HG03558 (cell line): ENCODE data around the gene CWF19L2.
"Not testable (repeated sequence)": the region's sequence is repeated elsewhere in the genome, so short reads cannot be mapped to it uniquely, and the experiment has no call there.

Source experiments
- ATAC-seq: cut with Tn5 transposase; IDR thresholded peaks from one replicate; pipeline ENCODE4 v1.9.1; 2021; ENCODE audit warnings: moderate number of reproducible peaks; ENCODE audit not compliant: unreplicated experiment; ENCODE audit errors: extremely low read depth

CWF19L2 gene

GRCh38 chr11:107457558-107458271 lies at the start of gene CWF19L2:
CWF19L2 (minus strand) TSS chr11:107457825; CDS start chr11:107457816, 9 bp downstream.
- ATAC-seq, result peak; percentile 93

DNA sequence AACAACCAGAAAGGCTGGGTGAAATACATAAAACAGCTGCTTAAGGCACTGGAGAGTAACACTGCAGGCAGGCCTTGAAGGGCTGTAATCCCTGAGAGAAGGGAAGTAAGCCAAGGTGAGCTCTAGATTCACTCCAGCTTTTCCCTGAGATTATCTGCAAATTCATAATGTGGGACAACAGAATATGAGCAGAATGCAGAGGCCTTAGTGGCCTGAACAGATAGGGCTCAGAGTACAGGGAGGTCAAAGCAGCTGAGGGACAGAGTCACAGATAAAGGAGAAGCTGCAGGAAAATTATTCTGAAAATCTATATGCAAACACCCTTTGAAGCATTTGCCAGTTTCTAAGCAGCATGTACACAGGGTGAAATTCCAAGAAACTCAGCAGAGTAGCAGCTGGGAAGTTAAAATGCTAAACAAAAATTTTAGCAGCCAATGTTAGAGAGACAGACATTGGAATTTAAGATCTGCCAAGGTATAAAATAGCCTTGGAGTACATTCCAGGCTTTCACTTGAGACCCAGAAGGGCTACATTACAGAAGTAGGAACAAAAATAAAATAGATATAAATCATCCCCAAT lies 48.1 kb upstream of the CWF19L2 start:
- ATAC-seq, result no peak

GRCh38 chr11:107504981-107505380 lies 47.4 kb upstream of the CWF19L2 start:
- no peak for ATAC-seq

DNA sequence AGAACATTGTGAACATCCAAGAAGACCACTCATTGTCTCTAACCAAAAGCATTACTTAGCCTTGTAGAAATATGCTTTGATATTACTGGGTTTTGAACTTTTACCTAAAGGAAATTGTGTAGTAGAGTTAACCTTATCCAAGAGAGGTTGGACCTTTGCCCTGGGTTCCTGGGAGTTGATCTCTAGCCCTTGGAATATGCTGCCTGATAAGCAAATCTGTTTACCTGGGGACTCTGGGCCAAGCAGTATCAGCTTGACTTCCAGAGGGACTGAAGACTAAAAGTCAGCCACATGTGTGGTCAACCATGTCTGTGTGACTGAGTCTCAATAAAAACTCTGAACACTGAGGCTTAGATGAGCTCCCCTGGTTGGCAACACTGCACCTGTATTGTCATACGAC lies 44.1 kb upstream of the CWF19L2 start:
- ATAC-seq, result no peak

GRCh38 chr11:107497371-107497770 lies 39.7 kb upstream of the CWF19L2 start:
- not testable (repeated sequence) for ATAC-seq

DNA sequence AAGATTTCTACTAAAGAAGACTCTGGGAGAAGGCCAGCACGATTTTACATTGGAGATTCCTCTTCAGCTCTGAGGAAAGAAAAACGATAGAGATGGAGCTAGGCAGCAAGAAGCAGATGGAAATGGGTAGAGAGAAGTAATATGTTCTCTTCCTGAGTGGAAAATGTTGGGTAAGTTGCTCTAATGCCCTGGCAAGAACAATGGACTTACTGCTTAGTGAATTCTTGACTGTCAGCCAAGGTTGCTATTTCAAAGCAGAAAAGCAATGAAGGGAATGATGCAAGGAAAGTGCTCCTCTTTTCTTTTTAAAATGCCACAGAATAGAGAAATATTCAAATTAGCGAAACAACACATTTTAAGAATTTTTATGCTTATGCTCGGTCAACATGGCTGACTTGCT lies 38.4 kb upstream of the CWF19L2 start:
- no peak for ATAC-seq

DNA sequence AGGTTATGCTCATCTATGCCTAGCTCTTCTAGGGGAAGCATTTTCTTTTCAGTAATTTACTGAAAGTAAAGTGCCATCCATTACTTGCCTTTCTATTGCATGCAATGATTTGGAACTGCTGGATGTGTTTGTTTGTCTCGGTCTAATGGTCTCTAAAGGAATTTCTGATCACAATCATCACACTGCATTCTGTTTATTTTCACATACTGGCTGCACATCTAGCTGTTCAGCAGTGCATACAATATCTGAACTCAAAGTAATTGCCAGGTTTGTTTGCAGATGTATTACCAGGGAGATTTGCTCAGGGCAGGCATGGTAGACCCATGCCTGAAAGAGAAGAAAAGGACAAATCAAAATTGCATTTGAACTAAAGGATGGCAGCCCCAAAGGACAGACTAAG lies 36.4 kb upstream of the CWF19L2 start:
- no peak for ATAC-seq

DNA sequence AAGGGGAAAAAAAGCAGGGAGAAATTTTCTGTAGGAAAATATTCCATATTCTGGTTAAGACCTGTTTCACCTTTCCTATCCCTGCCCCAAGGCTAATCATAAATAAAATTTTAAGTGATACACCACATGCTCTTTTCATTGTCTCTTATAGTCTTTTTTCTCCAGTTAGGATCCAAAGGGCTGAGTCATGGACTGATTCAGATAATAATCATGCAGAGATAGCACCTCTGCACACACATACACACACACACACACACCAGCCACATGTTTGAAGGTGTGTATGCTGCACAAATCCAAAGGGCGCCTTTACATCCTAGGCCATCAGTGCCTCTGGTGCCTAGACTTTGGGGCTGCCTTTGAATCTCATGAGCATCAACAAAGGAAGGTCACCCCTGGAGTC lies 35.5 kb upstream of the CWF19L2 start:
- ATAC-seq, result no peak

DNA sequence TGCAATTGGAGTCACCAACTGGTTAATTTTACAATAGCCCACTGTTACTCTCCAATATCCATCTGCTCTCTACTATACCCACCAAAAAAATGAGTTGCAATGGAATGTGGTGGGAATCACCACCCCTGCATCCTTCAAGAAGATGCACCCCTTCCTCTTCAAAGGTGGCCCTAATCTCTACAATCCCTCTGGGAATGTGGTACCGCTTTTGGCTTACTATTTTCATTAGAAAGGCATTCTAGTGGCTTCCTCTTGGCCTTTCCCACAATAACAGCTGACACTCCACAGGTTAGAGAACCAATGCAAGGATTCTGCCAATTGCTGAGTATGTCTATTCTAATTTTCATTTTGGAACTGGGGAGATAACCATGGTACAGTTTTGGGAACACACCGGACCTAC lies 33.2 kb upstream of the CWF19L2 start:
- ATAC-seq, result no peak

GRCh38 chr11:107482234-107482633 lies 24.6 kb upstream of the CWF19L2 start:
- no peak for ATAC-seq

DNA sequence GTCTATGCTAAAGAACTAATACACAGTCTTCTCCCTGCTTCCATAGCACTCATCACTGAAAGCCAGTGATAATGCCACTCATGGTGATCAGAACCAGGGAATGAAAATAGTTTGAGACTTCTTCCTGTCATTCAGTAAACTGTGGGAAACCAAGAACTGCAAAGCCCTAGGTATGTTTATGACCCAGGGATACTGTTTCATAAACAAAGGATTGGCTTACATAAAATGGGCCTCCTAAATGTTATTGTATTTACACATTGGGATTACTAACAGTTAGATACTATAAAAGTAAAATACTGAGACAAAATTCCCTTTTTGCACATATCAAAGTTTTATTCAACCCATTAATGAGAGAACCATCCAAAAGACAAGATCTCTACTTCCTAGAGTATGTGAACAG lies 21.3 kb upstream of the CWF19L2 start:
- no peak for ATAC-seq

DNA sequence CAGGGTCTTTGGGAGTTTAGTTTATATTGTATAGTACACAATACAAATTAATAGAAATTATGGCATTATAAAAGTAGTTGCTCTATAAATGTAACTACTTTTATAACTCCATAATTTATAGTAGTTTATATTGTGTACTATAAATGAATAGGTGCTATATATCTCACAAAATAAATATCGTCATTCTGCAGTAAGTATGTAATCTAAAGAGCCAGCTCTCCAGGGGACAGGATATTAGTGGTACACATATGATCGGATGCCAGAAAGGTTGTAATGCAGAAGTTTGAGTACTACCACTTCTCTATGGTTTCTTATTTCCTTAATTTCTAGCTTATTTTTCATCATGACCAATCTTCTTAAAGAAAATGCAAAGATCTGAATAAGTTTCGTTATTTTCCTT lies 20.2 kb upstream of the CWF19L2 start:
- no peak for ATAC-seq

GRCh38 chr11:107473792-107474191 lies 16.2 kb upstream of the CWF19L2 start:
- ATAC-seq, result no peak

DNA sequence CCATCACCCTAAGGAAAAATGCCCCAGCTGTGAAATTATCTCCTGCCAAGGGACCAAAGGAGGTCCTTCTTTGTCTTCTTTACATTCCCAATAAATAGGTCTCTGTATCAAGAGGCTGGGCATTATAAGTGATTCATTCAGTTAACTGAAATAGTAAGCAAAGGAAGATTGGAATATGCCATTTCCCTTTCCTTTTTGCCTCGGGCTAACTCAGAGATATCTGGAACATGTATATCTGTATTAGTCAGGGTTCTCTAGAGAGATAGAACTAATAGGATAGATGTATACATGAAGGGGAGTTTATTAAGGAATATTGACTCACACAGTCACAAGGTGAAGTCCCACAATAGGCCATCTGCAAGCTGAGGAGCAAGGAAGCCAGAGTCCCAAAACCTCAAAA lies 15.3 kb upstream of the CWF19L2 start:
- ATAC-seq, result no peak

GRCh38 chr11:107468596-107468995 lies 11.0 kb upstream of the CWF19L2 start:
- no peak for ATAC-seq

GRCh38 chr11:107467696-107468095 lies 10.1 kb upstream of the CWF19L2 start:
- no peak for ATAC-seq

- not testable (repeated sequence) for ATAC-seq
Measured at GRCh38 chr11:107466275-107466866, 8.7 kb upstream of the CWF19L2 start.

GRCh38 chr11:107457205-107457557 lies 444 bp downstream of the CWF19L2 start:
- peak; percentile 20 for ATAC-seq

DNA sequence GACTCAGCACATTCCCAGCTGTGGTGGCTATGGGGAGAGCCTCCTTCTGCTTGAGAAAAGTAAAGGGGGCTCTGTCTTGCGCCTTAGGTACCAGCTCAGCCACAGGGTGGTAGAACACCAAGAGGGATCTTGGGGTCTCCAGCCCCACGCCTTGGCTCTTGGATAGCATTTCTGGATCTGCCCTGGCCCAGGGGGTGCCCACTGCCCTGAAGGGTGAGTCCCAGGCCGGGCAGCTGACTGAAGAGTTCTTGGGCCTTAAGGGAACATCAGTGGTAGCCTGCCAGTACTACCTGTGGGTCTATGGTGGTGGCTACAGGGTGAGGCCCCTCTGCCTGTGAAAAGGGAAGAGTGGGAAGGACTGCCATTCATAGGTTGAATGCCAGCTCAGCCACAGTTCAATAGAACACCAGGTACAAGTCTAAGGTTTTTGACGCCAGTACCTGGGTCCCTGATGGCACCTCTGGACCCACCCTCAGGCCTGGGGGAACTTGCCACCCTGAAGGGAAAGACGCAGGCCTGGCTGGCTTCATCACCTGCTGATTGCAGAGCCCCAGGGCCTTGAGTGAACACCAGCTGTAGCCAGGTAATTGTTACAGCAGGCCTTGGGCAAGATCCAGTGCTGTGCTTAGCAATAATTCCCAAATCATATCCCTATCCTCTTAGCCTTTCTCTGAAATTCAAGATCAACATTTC lies 3.9 kb downstream of the CWF19L2 start:
- ATAC-seq, result no peak

DNA sequence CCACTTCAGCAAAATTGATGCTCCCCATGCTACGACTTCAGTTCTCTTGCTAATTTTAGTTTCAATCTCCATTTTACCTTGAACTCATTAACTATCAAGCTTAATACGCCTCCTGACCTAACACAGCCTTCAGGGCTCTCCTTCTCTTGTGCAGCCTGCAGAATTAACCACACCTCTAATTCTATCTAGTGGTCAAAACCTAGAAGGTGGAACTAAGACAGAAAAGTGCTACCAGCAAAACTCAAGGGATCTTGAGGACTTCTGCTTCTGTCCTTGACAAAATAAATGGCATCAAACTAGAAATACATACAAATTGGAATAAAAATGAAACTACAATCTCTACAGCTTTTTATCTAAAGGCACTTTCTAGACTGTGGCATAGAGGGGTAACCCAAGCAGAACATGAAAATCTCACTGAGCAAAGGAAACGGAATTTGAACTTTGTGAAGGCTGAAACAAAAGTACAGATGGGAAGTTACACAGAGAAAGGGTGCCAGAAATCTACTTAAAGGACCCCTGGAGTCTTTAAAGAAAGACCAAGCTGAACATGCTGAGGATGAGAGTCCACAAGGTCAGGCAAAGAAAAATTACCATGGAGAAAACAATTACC lies 10.7 kb downstream of the CWF19L2 start:
- ATAC-seq, result no peak

DNA sequence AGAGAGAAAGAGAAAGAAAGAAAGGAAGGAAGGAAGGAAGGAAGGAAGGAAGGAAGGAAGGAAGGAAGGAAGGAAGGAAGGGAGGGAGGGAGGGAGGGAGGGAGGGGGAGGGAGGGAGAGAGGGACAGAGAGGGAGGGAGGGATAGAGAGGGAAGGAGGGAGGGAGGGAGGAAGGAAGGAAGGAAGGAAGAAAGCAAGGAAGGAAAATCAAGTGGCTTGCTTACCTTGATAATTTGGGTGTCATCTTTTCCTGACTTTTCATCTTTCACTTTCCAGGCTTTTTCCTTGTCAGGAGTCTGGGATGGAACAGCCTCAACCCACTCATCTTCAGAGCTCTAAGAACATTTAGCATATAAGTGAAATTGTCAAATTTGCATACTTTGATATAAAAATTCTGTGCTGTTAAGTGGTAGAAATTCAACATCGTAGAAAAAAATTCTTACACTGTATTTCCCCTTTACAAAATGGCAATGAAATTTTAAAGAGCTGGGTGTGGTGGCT lies 14.9 kb downstream of the CWF19L2 start:
- no peak for ATAC-seq
